NT2/D1 (cell line): ENCODE measurements around the gene SAMD14.

ENCODE experiments used
- SUZ12 ChIP-seq: IDR thresholded peaks from 2 replicates; pipeline ENCODE4 v1.6.1; 2011; ENCODE audit not compliant: insufficient read length, insufficient read depth; ENCODE audit errors: extremely low read depth
- ZNF274 ChIP-seq: IDR thresholded peaks from 2 replicates; pipeline ENCODE4 v1.6.1; 2011; ENCODE audit warnings: mild to moderate bottlenecking, low read depth, low read length

DNA sequence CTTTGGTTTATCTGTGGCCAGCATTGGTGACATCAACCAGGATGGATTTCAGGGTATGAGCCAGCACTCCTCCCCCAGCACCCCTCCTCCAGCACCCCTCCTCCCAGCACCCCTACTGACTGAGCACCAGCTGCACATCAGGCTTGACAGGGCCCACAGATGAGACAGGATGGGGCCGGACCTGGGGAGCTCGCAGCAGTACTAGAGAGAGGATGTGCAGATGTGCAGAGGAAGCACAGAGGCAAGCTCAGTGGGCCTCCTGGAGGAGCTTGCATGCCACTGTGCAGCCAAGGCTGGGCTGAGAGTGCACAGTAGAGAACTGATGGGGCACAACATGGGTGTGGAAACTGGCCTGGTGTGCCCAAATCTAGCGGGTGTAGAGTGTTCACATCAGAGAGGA, 57.8 kb downstream of the SAMD14 start:
- TF ChIP-seq SUZ12: no peak
- no peak for TF ChIP-seq ZNF274
